GM08714 (cell line): ENCODE results near the gene TTLL5.

Experiments
- H3K4me3 ChIP-seq: fragments of 200-500 bp; sonication (Bioruptor generic); 2 replicates; pipeline ENCODE4 v1.5.1; 2014; ENCODE audit warnings: mild to moderate bottlenecking, low read length, inconsistent platforms
- ZNF274 ChIP-seq: IDR thresholded peaks from 2 replicates; pipeline ENCODE4 v1.6.1; 2012; ENCODE audit warnings: mild to moderate bottlenecking, low read depth, low read length

The TTLL5 gene

DNA sequence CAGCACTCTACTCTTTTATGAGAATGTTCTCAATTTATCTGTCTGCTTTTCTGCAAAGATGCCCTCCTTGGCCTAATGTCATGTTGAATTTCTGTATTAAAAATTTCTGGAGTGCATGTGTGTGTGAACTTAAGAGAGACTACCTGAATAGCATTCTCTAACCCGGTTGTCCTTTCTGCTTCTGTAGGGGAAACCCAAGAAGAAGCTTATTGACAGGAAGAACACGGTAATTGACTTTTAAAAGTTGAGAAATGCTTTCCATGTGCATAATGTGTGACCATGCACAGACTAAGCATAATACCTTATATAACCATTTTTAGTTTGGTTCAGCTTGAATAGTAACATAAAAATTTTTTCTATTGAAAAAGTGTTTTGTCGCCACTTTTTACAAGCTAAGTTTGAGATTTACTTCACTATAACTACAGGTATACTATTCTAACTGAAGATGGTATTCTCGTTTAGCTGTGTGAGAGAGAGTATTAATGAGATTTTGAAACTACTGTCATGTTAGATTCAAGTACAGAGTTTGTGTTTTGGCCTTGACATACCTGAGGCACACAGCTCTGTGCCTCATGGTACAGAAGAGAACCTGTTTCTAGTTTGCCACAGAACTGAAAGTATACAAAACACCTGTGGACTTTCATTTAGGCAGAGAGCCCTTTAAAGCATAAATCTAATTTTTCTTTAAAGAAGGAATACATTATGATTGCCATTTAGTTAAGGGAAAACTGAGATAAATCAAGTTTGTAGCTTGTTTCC, 96.8 kb downstream of the TTLL5 start:
- H3K4me3 ChIP-seq, result no peak overlapping the region
- TF ChIP-seq ZNF274, result no peak

- no peak overlapping the region for H3K4me3 ChIP-seq
- no peak for TF ChIP-seq ZNF274
Observed at GRCh38 chr14:75764020-75764419, 103.0 kb downstream of the TTLL5 start.

- TF ChIP-seq ZNF274, result no peak
Observed at GRCh38 chr14:75769047-75769685, 108.1 kb downstream of the TTLL5 start.

DNA sequence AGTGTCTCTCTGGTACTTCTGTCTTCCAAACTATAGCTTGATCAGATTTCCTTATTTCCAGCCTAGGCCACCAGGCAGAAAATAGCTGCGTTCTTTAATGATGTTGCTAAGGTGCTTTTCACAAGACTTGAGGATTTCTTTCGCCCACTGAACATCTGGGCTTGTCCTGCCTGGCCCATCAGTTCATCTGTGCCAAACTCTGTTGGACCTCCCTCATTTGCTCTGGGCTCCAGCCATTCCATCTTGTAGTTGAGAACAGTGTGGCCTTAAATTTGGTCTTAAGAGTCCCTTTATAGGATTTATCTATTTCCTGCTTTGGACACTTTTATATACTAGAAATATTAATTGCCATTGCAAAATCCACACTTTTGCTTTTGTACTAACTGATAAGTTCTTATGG, 109.6 kb downstream of the TTLL5 start:
- TF ChIP-seq ZNF274, result no peak
- no peak overlapping the region for H3K4me3 ChIP-seq

More at GRCh38 chr14:75769047-75769685, 108.1 kb downstream of the TTLL5 start:
- no peak overlapping the region for H3K4me3 ChIP-seq

DNA sequence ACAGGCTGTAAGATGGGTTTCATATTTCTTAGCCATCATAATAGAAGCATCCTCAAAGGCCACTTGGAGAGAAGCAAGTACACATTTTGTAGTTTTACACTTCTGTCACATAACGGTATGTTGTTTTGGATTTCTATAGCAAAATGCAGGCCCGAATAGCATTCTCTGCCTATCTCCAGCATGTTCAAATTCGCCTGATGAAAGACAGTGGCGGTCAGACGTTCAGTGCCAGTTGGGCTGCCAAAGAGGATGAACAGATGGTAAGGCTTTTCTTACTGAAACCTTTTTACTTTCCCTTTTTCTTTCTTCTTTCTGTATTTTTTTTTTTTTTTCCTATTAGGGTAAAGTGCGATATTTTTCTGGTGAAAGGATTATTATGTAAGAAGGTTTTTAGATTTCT, 110.5 kb downstream of the TTLL5 start:
- no peak for TF ChIP-seq ZNF274
- no peak overlapping the region for H3K4me3 ChIP-seq

GRCh38 chr14:75773046-75773445, 112.0 kb downstream of the TTLL5 start:
- no peak for TF ChIP-seq ZNF274
- H3K4me3 ChIP-seq, result no peak overlapping the region

- no peak overlapping the region for H3K4me3 ChIP-seq
- TF ChIP-seq ZNF274, result no peak
Observed at GRCh38 chr14:75781096-75781495, 120.0 kb downstream of the TTLL5 start.

- no peak for TF ChIP-seq ZNF274
- H3K4me3 ChIP-seq, result no peak overlapping the region
Observed at GRCh38 chr14:75783184-75783583, 122.1 kb downstream of the TTLL5 start.

- H3K4me3 ChIP-seq, result no peak overlapping the region
- TF ChIP-seq ZNF274, result no peak
Observed at GRCh38 chr14:75783602-75784313, 122.7 kb downstream of the TTLL5 start.

DNA sequence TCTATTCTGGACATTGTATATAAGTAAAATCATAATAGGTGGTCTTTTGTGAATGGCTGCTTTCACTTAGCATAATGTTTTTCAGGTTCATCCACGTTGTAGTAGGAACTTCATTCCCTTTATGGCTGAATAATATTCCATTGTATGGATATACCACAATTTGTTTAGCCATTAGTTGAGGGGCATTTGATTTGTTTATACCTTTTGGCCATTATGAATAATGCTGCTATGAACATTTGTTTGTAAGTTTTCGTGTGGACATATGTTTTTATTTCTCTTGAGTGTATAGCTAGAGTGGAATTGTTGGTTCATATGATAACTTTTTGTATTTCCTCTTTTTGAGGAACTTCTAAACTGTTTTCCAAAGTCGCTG, 123.3 kb downstream of the TTLL5 start:
- no peak for TF ChIP-seq ZNF274

GRCh38 chr14:75793806-75794205, 132.8 kb downstream of the TTLL5 start:
- H3K4me3 ChIP-seq, result no peak overlapping the region
- TF ChIP-seq ZNF274, result no peak

More for the DNA sequence above, 123.3 kb downstream of the TTLL5 start:
- H3K4me3 ChIP-seq, result no peak overlapping the region

DNA sequence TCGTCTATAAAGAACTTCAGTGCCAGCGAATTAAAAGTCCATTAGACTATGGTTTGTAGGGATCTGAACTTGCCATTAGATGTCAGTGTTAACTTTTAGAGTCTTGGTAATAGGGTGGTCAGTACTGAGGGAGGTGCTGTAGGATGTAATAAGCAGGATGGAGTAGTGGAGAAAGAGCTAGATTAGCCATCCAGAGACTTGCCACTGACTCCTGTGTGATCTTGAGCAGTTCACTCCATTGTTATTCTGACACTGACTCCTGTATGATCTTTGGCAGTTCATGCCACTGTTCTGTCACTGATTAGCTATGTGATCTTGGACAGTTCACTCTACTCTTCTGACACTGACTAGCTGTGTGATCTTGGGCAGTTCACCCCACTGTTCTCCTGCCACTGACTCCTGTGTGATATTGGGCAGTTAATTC, 133.6 kb downstream of the TTLL5 start:
- TF ChIP-seq ZNF274, result no peak
- H3K4me3 ChIP-seq, result no peak overlapping the region

- no peak overlapping the region for H3K4me3 ChIP-seq
- TF ChIP-seq ZNF274, result no peak
Observed at GRCh38 chr14:75800792-75801191, 139.7 kb downstream of the TTLL5 start.

DNA sequence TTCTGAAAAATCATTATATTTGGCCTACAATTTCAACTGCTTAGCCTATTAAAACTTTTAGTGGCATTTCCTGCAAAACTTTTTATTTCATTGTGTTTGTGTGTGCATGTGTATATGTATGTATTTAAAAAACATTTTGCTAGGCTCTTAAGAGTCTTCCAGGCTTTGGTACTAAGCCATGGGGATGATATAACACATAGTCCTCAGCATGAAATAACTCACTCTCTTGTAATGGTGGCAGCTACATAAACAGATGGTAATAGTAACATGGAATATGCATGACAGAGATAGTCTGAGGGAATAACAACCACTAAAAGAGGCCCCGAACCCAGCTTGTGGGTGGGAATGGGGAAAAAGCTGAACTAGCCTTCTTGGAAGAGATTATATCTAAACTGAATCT, 141.4 kb downstream of the TTLL5 start:
- no peak for TF ChIP-seq ZNF274

DNA sequence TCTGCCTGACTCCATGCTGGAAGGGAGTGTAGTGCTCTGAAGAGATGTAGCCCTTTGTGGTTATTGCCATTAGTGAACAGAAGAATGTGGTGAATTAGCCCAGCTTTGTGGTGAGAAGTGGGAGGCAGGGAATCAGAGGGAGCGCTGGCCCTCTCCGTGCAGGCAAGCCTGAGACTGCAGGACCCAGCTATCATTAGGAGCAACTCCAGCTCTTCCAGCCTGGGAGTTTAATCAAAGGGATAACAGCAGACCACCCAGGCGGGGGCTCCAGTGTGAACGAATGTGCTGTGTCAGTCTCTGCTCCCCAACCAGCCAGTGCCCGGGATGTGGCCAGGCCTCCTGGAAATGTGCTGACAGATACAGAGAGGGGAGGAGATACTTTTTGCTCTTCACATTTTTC, 142.7 kb downstream of the TTLL5 start:
- H3K4me3 ChIP-seq, result no peak overlapping the region
- no peak for TF ChIP-seq ZNF274

More for the DNA sequence above, 141.4 kb downstream of the TTLL5 start:
- H3K4me3 ChIP-seq, result no peak overlapping the region
